Lung (tissue), 12 donors: ENCODE results near the gene KATNBL1. TPM values are rescaled to one million over a fixed set of nuclear protein-coding genes. Genes with fewer than 3 reads are reported as not detected.

Experiments
- ATAC-seq: fragments of 200-7000 bp; cut with Tn5 transposase; one replicate; pipeline ENCODE4 v1.9.1; 2020; ENCODE audit warnings: moderate number of reproducible peaks; ENCODE audit not compliant: insufficient read depth, low FRiP score
- DNase-seq, 3 donors: peaks; one replicate each; pipeline ENCODE4 v3.0.0-alpha.2; 2013 to 2017
- H3K27ac ChIP-seq, 2 donors: one replicate each; pipeline ENCODE4 v1.5.1; 2013; ENCODE audit warnings: mild to moderate bottlenecking in 2 of 2, moderate library complexity in 2 of 2, control low read depth in 1 of 2, inconsistent platforms in 1 of 2, low read depth in 1 of 2, low read length in 1 of 2
- H3K27me3 ChIP-seq, 3 donors: one replicate each; pipeline ENCODE4 v1.5.1; 2013; ENCODE audit warnings: low read length in 2 of 3; ENCODE audit not compliant: control insufficient read depth in 3 of 3, insufficient read depth in 3 of 3
- H3K36me3 ChIP-seq, 4 donors: one replicate each; pipeline ENCODE4 v1.5.1; 2013; ENCODE audit warnings: low read length in 4 of 4, mild to moderate bottlenecking in 1 of 4, moderate library complexity in 1 of 4; ENCODE audit not compliant: control insufficient read depth in 4 of 4, insufficient read depth in 4 of 4
- H3K4me1 ChIP-seq, 5 donors: one replicate each; pipeline ENCODE4 v1.5.1; 2013; ENCODE audit warnings: low read length in 5 of 5, mild to moderate bottlenecking in 2 of 5, moderate library complexity in 1 of 5; ENCODE audit not compliant: control insufficient read depth in 5 of 5, insufficient read depth in 5 of 5
- H3K4me3 ChIP-seq: one replicate; pipeline ENCODE4 v1.5.1; 2013; ENCODE audit warnings: mild to moderate bottlenecking, control low read depth, moderate library complexity
- H3K9ac ChIP-seq, 2 donors: one replicate each; pipeline ENCODE4 v1.5.1; 2013; ENCODE audit warnings: low read length in 2 of 2, control low read depth in 1 of 2; ENCODE audit not compliant: insufficient read depth in 1 of 2
- H3K9me3 ChIP-seq, 4 donors: one replicate each; pipeline ENCODE4 v1.5.1; 2013; ENCODE audit warnings: low read length in 3 of 4, mild to moderate bottlenecking in 1 of 4, moderate library complexity in 1 of 4; ENCODE audit not compliant: control insufficient read depth in 4 of 4, insufficient read depth in 3 of 4
- WGBS, 2 donors: extraction: QIAGEN DNeasy Blood & Tissue Kit; methylation state at CpG; one replicate each; pipeline ENCODE4 v1.1.7; 2013; 5-methylcytosine and 5-hydroxymethylcytosine counted together
- polyA plus RNA-seq, 2 donors: library from polyadenylated mRNA; stranded (reverse); fragments of 200-250 nt; gene quantifications; one replicate each; pipeline ENCODE4 v1.2.1, GENCODE V29; 2013
- total RNA-seq, 2 donors: library from RNA; depleted of rRNA in 1 of 2; stranded (reverse); fragments of >200 nt in 1 of 2; gene quantifications; one replicate each; pipeline ENCODE4 v1.2.1, GENCODE V29; 2014 to 2021
- TF ChIP-seq, protein P1 (sequence below): IDR thresholded peaks from 2 replicates; pipeline ENCODE4 v1.5.1; 2012; ENCODE audit warnings: mild to moderate bottlenecking; ENCODE audit errors: control extremely low read depth, extremely low read depth
- donor health status: control.
- donor health status: control.
- donor health status: Bipolar disorder and iron deficiency.
- donor health status: healthy.
- donor health status: DM: yes; HTN: yes; CAD: no.

KATNBL1 gene
- total and polyA plus RNA-seq, 4 donors = 25.7 to 112 (median 36.9) TPM

DNA sequence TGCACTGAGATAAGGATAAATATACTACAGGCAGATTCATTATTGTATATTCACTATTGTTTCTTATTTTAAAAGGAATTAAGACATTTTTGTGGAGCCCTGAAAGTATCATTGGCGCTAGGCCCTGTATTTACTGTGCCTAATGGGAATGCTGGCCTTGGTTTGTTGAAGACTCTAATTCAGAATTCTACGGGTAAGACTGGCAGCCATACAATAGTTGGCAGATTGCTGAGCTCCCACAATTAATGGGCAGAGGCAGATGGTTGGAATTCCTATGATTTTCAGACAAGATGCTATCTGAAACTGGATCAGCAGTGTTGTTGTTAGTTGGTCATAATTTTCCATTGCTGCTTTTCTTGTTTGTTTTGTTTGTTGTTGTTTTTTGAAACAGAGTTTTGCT is 93.3 kb downstream of the KATNBL1 start:
- DNase-seq (no peak), ATAC-seq (no peak)
- no peaks in the 10 kb centered on the region for H3K27me3 ChIP-seq
- WGBS, 2 donors = 75 to 90% methylated on average over 2 of the region's 2 CpGs
- no peaks in the 10 kb centered on the region for H3K4me1 ChIP-seq
- TF ChIP-seq, protein P1, sequence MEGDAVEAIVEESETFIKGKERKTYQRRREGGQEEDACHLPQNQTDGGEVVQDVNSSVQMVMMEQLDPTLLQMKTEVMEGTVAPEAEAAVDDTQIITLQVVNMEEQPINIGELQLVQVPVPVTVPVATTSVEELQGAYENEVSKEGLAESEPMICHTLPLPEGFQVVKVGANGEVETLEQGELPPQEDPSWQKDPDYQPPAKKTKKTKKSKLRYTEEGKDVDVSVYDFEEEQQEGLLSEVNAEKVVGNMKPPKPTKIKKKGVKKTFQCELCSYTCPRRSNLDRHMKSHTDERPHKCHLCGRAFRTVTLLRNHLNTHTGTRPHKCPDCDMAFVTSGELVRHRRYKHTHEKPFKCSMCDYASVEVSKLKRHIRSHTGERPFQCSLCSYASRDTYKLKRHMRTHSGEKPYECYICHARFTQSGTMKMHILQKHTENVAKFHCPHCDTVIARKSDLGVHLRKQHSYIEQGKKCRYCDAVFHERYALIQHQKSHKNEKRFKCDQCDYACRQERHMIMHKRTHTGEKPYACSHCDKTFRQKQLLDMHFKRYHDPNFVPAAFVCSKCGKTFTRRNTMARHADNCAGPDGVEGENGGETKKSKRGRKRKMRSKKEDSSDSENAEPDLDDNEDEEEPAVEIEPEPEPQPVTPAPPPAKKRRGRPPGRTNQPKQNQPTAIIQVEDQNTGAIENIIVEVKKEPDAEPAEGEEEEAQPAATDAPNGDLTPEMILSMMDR = no peak
- H3K9me3 ChIP-seq = no peaks in the 10 kb centered on the region
- H3K36me3 ChIP-seq = no peaks in the 10 kb centered on the region
- no peak overlapping the region for H3K27ac ChIP-seq
- H3K9ac ChIP-seq = no peak overlapping the region
- no peak overlapping the region for H3K4me3 ChIP-seq

DNA sequence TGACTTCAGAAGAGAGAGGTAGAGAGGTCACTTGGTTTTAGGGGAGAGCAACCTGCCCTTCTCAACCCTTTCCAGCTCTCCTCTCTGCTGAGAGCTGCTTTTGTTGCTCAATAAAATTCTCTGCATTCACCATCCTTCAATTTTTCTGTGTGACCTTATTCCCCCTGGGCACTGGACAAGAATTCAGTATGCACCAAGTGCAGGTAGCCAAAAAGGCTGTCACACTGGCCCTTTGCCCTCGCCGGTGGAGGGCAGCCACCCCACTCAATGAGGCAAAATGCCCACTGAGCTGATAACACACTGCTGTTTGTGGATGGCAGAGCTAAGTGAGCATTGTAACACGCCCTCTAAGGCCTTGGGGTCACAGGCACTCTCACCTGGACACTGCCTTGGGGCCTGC is 95.2 kb downstream of the KATNBL1 start:
- H3K4me1 ChIP-seq = no peaks in the 10 kb centered on the region
- 90 to 100% methylated on average over 3 of the region's 3 CpGs for whole genome bisulfite sequencing, 2 donors
- no peaks in the 10 kb centered on the region for H3K9me3 ChIP-seq
- DNase-seq (no peak), ATAC-seq (no peak)
- H3K4me3 ChIP-seq = no peak overlapping the region
- no peaks in the 10 kb centered on the region for H3K36me3 ChIP-seq
- H3K9ac ChIP-seq = no peak overlapping the region
- no peak overlapping the region for H3K27ac ChIP-seq
- H3K27me3 ChIP-seq = no peaks in the 10 kb centered on the region
- TF ChIP-seq, protein P1 = no peak

DNA sequence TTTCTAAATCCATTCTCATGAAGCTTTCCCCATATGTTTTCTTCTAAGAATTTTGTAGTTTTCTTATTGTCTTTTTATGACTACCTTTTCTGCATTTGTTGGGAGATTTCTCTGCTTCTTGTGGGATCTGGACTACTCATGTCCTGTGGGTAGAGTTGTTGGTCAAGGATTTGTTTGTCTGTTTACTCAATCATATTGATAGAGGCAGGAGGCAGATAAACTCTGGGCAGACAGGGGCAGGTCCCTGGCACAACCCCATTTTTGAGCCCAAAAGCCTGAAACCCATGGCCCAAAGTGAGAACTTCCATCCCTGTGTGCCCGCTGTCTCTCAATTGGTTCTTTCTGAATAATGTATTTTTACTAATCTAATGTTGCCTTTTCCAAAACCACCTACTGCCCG is 95.7 kb downstream of the KATNBL1 start:
- no peaks in the 10 kb centered on the region for H3K9me3 ChIP-seq
- ATAC-seq (no peak), DNase-seq (no peak)
- no peak overlapping the region for H3K9ac ChIP-seq
- H3K27me3 ChIP-seq = no peaks in the 10 kb centered on the region
- WGBS, 2 donors = 49 to 50% methylated on average over 2 of the region's 2 CpGs
- no peaks in the 10 kb centered on the region for H3K36me3 ChIP-seq
- TF ChIP-seq, protein P1 = no peak
- no peaks in the 10 kb centered on the region for H3K4me1 ChIP-seq
- H3K4me3 ChIP-seq = no peak overlapping the region
- H3K27ac ChIP-seq = no peak overlapping the region

DNA sequence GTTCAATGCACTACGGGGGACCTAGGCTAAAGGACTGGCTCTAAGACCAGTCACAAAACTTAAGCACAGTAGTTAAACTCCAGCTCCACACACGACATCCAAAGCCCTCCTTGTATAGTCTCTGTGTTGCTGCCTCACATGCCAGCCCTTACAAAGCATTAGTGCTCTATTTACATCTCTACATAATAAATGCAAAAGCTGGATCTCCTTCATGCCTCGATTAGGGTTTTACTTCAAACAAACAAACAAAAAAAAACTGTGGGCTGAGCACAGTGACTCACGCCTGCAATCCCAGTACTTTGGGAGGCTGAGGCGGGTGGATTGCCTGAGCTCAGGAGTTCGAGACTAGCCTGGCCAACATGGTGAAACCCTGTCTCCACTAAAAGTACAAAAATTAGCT is 98.4 kb downstream of the KATNBL1 start:
- no peaks in the 10 kb centered on the region for H3K36me3 ChIP-seq
- no peak overlapping the region for H3K27ac ChIP-seq
- ATAC-seq (no peak), DNase-seq (no peak)
- no peaks in the 10 kb centered on the region for H3K27me3 ChIP-seq
- WGBS, 2 donors = 72 to 86% methylated on average over 6 of the region's 6 CpGs
- TF ChIP-seq, protein P1 = no peak
- no peaks in the 10 kb centered on the region for H3K9me3 ChIP-seq
- no peaks in the 10 kb centered on the region for H3K4me1 ChIP-seq
- no peak overlapping the region for H3K9ac ChIP-seq
- no peak overlapping the region for H3K4me3 ChIP-seq
